ENCODE measurements around the gene ZNF841.
"Not testable (repeated sequence)": the region's sequence is repeated elsewhere in the genome, so short reads cannot be mapped to it uniquely, and the experiment has no call there.

ZNF841 gene
- total RNA-seq: 21.5 to 34.4 reads per million in 2 experiments

DNA sequence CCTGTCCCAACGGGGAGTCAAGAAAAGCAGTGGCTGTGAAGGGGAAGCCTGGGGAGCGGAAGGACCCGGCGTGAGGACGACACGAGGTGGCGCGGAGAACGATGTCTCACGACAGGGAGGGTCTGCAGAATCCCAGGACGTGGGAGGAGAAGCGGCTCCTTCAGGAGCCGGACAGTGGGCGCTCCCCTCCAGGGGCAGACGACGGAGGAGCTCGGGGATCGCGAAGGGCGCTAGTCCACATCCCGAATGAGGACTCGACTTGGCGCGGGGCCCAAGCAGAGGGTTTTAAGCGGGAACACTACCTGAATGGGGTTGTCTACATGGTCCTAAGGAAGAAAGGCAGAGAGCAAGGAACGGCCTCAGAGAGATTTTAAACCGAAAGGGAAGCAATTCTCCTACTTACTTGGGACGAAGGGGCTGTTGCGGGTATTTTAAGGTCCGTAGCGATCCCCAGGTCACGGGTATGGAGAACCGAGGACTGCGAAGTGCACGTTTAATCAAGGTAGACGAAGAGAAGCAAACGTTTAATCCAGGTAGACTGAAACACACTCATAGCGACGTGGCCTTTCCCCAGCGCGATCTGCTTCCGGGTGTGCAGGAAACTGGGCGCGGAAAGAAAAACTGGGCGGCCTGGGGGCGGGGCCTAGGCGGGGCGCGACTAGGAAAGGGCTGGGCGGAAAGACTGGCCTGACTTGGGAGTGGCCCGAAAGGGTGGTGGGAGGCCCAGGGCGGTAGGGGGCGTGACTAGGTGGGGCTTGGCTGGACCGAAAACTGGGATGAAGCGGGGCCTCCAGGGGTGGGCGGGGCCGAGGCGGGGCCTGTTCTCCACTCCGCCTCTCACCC, at the start of gene ZNF841:
Gene ZNF841 (minus strand): TSS at position 594 of the 843 bp plus-strand sequence. CDS start 10,964 bp downstream, outside the sequence.
- peak; percentile 66 for DNase-seq (ENCODE audit: low read depth)

DNA sequence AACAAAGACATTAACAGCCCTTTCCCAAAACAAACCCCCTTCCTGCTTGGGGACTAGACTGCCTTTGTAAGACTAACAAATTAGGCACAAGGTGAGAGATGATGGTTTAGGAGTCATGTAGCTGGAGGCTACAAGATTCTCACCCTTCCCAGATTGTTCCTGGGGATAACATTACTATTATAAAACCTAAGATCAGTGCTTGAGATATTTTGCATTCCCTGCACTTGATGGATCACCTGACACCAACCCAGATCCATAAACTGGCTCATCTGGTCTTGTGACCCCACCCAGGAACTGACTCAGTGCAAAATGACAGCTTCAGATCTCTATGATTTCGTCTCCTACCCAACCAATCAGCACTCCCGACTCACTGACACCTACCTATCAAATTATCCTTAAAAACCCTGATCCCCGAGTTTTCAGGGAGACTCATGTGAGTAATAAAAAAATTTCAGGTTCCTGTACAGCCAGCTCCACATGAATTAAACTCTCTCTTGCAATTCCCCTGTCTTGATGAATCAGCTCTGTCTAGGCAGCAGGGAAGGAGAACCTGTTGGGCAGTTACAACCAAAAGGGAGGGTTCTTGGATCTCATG, 46.5 kb upstream of the ZNF841 start:
- no peak for DNase-seq (ENCODE audit: low read depth)

DNA sequence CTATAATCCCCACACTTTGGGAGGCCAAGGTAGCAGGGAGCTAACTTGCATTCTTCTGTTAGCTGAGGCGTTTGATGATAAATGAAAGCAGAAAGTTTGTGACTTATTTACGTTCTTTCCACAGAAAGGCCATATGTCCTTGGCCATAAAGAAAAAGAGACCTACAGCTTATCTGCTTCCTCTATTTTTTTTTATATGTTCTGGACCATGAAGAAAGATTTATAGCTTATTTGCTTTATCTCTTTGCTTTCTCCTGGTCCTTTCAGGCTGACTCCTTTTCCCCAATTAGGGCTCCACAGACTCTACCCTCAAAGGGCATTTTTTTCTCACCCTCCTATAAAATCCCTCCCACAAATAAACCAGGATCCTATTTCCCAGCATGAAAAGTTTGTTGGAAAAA, 45.6 kb upstream of the ZNF841 start:
- DNase-seq (ENCODE audit: low read depth): no peak

DNA sequence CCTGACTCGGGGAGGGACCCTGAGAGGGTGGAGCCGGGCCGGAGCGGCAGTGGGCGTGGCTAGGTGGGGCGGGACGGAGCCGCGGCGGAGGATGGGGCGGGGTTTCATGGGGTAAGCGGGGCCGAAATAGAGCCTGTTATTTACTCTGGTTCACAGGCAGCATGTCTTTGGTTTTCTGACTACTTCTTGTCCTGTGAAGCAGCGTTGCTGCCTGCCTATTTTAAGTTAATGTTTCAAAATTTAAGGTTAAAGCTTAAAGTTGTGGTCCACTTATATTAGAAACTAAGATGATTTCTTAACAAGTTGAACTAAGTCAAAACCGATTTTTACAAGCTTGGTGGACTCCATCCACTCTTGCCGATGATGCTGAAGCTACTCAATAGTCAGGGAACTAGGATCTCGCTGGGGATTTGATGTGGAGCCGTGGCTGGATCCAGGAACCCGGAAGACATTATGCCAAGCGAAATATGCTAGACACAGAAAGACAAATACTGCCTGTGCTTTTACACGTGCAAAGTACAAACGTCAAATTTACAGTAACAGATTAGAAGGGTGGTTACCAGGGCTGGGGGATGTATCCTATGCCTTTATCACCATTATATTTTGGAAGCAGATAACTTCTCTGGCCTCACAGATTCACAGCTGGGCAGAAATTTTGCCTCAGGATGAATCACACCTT, 44.6 kb upstream of the ZNF841 start:
- DNase-seq (ENCODE audit: low read depth): peak; percentile 97

DNA sequence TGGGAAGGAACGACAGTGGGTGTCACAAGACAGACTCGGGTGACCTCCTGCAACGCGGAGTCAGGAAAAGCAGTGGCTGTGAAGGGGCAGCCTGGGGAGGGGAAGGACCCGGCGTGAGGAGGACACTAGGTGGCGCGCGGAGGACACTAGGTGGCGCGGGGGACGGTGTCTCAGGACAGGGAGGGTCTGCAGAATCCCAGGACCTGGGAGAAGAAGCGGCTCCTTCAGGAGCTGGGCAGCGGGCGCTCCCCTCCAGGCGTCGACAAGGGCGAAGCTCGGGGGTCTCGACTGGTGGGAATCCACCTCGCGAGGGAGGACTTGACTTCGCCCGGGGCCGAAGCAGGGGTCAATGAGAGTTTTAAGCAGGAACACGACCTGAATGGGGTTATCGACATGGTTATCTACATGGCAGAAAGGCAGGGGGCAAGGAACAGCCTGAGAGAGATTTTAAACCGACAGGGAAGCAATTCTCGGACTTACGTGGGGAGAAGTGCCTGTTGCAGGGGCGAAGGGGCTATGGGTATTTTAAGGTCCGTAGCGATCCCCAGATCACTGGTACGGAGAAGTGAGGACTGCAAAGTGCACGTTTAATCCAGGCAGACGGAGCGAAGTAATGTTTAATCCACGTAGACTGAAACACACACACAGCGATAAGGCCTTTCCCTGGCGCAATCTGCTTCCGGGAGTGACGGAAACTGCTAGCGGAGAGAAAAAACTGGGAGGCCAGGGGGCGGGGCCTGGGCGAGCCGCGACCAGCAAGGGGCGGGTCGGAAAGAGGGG, 43.9 kb upstream of the ZNF841 start, which contains the start of gene ZNF616:
Gene ZNF616 (minus strand): TSS at position 687 of the 780 bp plus-strand sequence. CDS start 9,426 bp downstream, outside the sequence.
- DNase-seq (ENCODE audit: low read depth): peak; percentile 54

DNA sequence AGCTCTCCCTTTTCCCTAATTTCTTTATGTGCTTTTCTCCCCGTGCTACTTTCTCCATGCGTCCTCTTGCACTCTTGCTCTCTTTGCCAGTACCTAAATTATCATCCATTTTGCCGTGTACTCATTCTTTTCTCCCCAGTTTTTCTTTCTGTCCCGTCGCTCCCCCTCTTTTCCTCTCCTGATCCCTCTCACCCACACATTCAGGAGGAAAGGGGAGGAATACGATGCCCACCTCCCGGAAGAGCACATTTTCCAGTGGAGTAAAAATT, 43.4 kb upstream of the ZNF841 start:
- DNase-seq (ENCODE audit: low read depth): no peak

DNA sequence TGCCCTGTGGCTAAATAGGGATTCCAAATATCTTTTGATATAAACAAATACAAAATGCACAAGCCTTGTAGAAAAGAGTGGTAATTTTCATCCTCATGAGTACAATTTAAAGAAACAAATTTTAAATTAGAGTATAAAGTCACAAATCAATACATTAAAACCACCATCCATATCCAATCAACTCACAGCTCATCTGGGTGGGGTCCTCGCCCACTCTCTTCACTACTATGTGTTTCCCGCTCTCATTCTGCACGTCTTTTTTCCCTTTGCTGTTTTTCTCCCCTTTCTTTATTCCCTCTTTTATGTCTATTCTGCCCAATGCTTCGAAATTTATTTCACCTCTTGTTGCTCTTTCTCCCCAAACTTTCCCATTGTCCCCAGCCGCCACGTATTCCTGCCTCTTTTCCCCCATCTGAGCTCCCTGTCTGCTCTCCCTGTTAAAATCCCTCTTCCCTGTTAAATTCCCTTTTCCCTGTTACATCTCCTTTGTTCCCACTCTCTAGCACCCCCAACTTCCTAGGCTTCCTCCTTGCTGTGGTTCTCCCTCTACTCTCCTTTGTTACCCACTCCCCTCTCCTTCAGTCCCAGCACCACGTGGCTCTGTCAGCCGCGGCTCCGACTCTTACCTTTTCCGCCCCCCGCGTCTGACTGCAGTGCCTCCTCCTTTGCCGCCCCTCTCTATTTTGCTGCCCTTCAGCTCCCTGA, 42.9 kb upstream of the ZNF841 start:
- DNase-seq (ENCODE audit: low read depth): no peak

DNA sequence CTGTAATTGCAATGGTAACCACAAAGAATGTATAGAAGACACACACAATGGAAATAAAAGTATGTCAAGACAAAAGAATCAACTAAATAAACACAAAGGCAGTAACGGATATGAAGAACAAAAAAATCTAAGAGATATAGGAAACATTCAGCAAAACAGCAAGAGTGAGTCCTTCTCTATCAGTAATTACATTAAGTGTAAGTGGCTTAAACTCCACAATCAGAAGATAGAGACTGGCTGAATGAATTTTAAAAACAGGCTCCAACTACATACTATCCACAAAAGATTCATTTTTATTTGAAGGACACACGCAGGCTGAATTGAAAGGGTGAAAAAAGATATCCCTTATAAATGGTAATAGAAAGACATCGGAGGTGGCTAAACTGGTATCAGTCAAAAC, 24.7 kb upstream of the ZNF841 start:
- DNase-seq (ENCODE audit: low read depth): no peak

DNA sequence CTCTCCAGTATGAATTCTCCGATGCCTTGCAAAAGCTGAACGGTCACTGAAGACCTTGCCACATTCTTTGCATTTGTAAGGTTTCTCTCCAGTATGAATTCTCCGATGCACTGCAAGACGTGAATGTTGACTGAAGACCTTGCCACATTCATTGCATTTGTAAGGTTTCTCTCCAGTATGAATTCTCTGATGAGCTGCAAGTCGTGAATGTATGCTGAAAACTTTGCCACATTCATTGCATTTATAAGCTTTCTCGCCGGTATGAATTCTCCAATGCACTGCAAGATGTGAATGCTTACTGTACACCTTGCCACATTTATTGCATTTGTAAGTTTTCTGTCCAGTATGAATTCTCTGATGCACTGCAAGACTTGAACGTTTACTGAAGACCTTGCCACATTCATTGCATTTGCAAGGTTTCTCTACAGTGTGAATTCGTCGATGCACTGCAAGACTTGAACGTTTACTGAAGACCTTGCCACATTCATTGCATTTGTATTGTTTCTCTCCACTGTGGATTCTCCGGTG, 20.0 kb upstream of the ZNF841 start:
- no peak for DNase-seq (ENCODE audit: low read depth)

DNA sequence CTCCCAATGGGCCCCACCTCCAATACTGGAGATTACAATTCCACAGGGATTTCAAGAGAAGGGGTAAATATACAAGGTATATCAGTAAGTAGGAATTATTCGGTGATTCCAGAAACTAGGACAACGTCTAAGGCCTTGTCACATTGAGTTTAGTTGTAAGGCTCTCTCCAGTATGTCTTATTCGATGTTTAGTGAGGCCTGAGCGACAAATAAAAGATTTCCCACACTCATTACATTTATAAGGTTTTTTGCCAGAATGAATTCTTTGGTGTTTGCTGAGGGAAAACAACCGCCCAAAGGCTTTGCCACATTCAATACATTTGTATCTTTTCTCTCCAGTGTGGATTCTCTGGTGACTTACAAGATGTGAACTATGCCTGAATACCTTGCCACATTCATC, 19.1 kb upstream of the ZNF841 start:
- no peak for DNase-seq (ENCODE audit: low read depth)

DNA sequence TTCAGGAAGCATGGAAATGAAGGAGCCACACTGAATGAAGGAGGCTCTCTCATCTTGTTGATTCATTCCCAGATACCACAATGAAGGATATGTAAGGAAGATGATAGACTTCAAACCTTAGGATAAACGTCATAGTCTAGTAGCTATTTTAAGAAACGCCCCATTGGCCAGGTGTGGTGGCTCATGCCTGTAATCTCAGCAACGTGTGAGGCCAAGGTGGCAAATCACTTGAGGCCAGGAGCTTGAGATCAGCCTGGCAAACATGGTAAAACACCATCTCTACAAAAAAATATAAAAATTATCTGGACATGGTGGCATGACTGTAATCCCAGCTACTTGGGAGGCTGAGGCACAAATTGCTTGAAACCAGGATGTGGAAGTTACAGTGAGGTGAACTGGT, 17.1 kb upstream of the ZNF841 start:
- no peak for DNase-seq (ENCODE audit: low read depth)

DNA sequence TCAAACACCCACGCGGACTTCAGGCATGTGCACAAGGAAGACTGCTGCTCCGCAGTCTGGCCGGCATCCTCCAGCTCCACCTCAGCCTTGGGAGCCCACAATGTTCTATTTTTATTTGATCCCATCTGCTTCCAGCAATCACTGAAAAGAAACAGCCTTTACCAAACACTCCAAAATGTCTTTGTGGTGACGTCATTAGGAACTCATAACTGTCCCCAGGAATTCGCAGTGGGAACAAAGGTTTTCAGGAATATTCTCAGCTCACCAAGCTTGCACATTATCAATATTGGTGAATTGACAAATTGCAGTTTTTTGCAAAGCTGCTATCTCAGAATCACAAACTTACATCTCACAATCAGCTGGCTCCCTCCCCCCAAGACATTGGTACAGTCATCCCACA, 15.2 kb upstream of the ZNF841 start:
- no peak for DNase-seq (ENCODE audit: low read depth)

DNA sequence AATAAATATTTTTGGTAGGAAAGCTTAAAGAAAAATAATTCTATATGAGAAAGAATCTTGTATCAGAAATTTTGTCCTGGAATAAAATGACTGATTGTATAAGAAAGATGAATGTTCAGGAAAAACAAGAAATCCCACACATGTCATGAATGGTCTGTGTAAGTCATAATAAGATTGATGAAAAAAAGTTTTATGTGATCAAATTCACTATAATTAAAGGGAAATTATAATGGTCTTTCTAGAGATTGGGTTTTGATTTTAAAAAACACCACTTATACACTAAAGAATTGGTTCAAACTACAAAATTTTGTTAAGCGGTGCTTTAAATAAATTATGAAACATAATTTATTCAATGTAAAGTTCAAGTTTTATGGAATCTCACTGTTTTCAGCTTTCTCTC, 7.2 kb upstream of the ZNF841 start:
- DNase-seq (ENCODE audit: low read depth): no peak

DNA sequence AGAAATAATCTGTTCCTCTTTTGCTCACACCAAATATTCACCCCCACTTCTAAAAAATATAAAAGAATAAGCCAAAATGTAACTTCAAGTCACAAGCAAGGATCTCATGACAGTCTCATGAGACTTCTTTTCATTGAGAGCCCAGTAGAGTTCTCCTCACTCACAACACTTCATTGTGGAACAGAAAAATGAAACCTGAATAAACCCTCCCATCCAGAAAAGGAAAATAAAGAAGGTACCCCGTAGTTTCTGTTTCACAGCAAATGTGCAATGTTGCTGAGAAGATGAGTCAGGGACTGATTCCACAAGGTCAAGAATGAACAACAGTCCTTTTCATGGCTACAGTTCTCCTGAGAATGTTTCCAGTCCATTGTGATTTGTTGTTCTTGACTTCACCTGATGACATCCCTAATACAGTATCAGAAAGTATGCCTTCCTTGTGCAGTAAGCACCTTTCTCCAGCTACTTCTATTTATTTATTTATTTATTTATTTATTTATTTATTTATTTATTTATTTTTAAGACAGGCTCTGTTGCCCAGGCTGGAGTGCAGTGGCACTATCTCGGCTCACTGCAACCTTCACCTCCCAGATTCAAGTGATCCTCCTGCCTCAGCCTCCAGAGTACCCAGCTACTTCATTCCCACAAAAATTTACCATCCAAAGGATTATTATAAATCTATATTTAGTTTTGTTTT, 6.4 kb upstream of the ZNF841 start:
- DNase-seq (ENCODE audit: low read depth): no peak

DNA sequence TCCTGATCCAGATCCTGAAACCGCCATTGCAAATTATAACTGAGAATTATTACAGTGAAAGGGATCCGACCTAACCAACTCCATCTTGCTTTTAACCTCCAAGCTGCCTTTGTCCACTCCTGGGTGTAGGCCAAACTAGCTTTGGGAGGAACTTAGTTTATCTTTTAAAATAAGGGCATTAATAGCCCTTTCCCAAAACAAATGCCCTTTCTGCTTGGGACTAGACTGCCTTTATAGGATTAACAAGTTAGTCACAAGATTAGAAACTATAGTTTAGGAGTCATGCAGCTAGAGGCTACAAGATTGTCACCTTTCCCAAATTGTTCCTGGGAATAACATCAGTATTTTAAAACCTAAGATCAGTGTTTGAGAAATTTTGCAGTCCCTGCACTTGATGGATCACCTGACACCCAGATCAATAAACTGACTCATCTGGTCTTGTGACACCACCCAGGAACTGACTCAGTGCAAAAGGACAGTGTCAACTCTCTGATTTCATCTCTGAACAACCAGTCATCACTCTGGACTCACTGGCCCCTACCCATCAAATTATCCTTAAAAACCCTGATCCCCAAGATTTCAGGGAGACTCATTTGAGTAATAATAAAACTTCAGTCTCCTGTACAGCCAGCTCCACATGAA, 4.1 kb upstream of the ZNF841 start:
- no peak for DNase-seq (ENCODE audit: low read depth)

DNA sequence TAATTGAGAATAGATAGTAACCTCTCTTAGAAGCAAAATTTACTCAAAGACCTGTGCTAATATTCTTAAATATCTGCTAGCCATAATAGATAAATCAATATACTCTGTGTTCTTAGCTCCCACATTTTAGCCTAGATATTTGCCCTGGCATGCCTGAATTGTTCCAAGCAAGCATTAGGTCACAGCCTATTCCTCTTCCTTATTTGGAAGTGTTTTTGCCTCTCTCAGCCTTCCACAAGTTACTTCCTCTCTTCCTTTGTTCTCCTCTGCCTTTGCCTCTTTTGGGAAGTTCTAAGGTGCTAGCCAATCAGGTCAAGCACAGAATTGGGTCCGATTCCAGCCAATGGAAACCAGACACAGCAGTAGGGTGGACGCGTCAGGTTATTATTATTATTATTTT, 851 bp upstream of the ZNF841 start:
- DNase-seq (ENCODE audit: low read depth): not testable (repeated sequence)

DNA sequence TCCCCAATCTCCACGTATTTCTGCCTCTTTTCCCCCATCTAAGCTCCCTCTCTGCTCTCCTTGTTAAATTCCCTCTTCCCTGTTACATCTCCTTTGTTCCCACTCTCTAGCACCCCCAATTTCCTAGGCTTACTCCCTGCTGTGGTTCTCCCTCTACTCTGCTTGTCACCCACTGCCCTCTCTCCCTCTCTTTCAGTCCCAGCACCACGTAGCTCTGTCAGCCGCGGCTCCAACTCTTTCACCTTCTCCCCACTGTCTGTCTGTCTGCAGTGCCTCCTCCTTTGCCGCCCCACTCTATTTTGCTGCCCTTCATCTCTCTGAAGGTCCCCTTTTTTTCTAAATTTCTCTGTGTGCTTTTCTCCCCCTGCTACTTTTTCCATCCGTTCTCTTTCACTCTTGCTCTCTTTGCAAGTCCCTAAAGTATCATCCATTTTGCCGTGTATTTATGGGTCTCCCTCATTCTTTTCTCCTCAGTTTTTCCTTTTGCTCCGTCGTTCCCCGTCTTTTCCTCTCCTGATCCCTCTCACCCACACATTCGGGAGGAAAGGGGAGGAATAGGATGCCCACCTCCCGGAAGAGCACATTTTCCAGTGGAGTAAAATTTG, 937 bp downstream of the ZNF841 start:
- no peak for DNase-seq (ENCODE audit: low read depth)

DNA sequence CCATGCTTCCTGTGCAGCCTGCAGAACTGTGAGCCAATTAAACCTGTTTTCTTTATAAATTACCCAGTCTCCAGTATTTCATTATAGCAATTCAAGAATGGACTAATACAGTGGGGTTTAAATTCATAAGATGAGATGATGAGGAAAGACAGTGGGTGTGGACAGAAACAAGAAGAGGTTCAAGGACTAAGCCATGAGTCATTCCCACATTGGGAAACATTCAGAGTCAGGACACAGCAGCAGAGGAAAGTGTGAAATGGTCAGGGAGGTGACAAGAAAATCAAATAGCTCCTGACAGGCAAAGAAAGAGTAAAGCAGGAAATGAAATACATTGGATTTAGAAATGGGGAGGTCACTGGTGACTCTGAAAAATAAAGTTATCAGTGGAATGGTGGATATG, 9.1 kb downstream of the ZNF841 start:
- DNase-seq (ENCODE audit: low read depth): no peak

DNA sequence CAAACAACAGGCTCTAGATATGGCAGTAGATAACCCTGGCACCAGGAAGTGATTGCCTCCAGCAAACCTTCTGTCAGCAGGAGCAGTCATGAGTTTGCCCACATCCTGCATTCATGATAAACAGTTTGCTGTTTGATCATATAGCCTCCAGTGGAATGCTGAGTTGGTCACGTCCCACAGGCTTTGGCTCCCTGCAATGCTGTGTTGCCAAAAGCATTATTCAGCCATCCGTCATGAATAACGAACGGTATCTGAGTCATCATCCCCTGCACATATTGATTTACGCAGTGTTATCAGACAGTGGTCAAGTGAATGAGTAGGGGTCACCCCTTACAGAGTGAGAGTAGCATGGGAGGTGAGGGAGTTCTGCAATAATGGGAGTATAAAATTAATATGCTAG, 25.1 kb downstream of the ZNF841 start:
- DNase-seq (ENCODE audit: low read depth): no peak

DNA sequence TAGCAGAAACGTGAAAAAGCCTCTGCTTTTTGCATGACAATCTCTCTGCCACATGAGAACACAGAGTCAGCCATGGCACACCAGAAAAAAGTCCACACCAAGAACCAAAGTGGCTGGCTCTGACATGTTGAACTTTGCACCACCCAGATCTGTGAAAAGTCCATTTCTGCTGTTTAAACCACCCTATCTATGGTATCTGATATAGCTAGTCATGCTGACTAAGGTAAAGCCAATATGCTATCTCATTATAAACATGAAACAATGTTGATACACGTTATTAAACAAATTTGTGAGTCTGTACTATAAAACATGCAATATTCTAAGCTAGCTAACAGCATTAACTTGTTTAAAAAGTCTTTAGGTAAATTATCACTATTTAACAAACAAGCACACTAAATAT, 25.9 kb downstream of the ZNF841 start:
- no peak for DNase-seq (ENCODE audit: low read depth)
